Ovary (tissue), 3 donors: ENCODE measurements around the gene AIPL1.
A peak's percentile ranks its signal among the peaks of the same experiment; 100 is the strongest.

Experiments
- CTCF ChIP-seq, 3 donors: fragments of 450-650 bp in 2 of 3; fragments of 200-600 bp in 1 of 3; IDR thresholded peaks; one replicate each; pipeline versions ENCODE4 v1.5.1 to v1.8.0; 2016 to 2022; ENCODE audit warnings: antibody characterized with exemption in 3 of 3, mild to moderate bottlenecking in 1 of 3
- EP300 ChIP-seq: sonication (generic); formaldehyde crosslinking; IDR thresholded peaks from one replicate; pipeline ENCODE4 v1.6.1; 2017; ENCODE audit warnings: antibody characterized with exemption
- POLR2A ChIP-seq: fragments of 450-650 bp; IDR thresholded peaks from one replicate; pipeline ENCODE4 v1.6.1; 2017; ENCODE audit warnings: antibody characterized with exemption, mild to moderate bottlenecking, moderate library complexity
- donor health status: DM: no; HTN: no; CAD: no.

DNA sequence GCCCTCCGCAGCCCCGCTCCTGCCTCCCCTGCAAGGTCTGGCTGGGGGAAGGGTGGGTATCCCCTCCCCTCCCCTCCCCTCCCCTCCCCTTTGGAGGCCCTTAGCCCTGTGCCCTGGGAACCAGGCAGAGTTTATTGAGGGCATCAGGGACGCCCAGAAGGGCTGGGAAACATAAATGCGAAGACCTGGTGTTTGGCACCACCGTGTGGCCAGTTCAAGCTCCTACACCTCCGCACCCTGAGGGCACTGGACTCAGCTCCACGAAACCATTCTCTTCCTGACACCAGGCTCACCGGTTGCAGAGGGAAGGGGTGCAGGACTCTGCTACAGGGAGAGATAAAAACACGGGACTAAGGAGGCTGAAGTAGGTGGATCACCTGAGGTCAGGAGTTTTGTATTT lies 1.0 kb upstream of the AIPL1 start:
- TF ChIP-seq CTCF (IDR thresholded peaks at IDR 0.05) (peak; percentile 27 to 56 (median 35)), EP300 (no peak), POLR2A (no peak)
